Ascending aorta (tissue), 2 donors: ENCODE data around the gene LRRC3C. TPM values are rescaled to one million over a fixed set of nuclear protein-coding genes. Genes with fewer than 3 reads are reported as not detected.
"Not testable (repeated sequence)": the region's sequence is repeated elsewhere in the genome, so short reads cannot be mapped to it uniquely, and the experiment has no call there.

Experiments used
- DNase-seq, 2 donors: peaks; one replicate each; pipeline ENCODE4 v3.0.0-alpha.2; 2019; ENCODE audit warnings: low spot score in 2 of 2
- H3K27ac ChIP-seq, 2 donors: fragments of 200-600 bp; sonication (generic); one replicate each; pipeline ENCODE4 v1.5.1; 2016 to 2017; ENCODE audit warnings: mild to moderate bottlenecking in 1 of 2
- H3K27me3 ChIP-seq: fragments of 200-600 bp; sonication (generic); one replicate; pipeline ENCODE4 v1.5.1; 2017
- H3K36me3 ChIP-seq, 2 donors: fragments of 200-600 bp; sonication (generic); one replicate each; pipeline ENCODE4 v1.5.1; 2016
- H3K4me1 ChIP-seq, 2 donors: fragments of 200-600 bp; sonication (generic); one replicate each; pipeline ENCODE4 v1.5.1; 2016 to 2017; ENCODE audit warnings: mild to moderate bottlenecking in 1 of 2
- H3K4me3 ChIP-seq, 2 donors: fragments of 200-600 bp; sonication (generic); one replicate each; pipeline ENCODE4 v1.5.1; 2016 to 2017; ENCODE audit warnings: mild to moderate bottlenecking in 1 of 2
- H3K9me3 ChIP-seq, 2 donors: fragments of 200-600 bp; sonication (generic); one replicate each; pipeline ENCODE4 v1.5.1; 2016
- intact Hi-C: fragments of 100-400 bp; cut with DNase I; formaldehyde crosslinking; loops from one replicate; pipeline ENCODE4 v1.15.1; 2023
- total RNA-seq: library from RNA; depleted of rRNA; stranded (reverse); fragments of >200 nt; gene quantifications from one replicate; pipeline ENCODE4 v1.1.0, GENCODE V29; 2016
- TF ChIP-seq, protein P1 (sequence below), 3 experiments: fragments of 200-600 bp in 2 of 3; fragments of 450-650 bp in 1 of 3; sonication (generic) in 2 of 3; IDR thresholded peaks; one replicate each; pipeline ENCODE4 v1.5.1; 2016 to 2019; ENCODE audit warnings: antibody characterized with exemption in 3 of 3, mild to moderate bottlenecking in 1 of 3, moderate library complexity in 1 of 3

Gene LRRC3C
- total RNA-seq, 1 donor from 2014 or later = not detected

GRCh38 chr17:39899215-39899614 lies 28.3 kb upstream of the LRRC3C start:
- Histone ChIP-seq H3K27ac (no peak overlapping the region), H3K4me1 (no peaks in the 10 kb centered on the region), H3K4me3 (no peak overlapping the region), H3K9me3 (no peaks in the 10 kb centered on the region), H3K27me3 (no peaks in the 10 kb centered on the region), H3K36me3 (no peaks in the 10 kb centered on the region)
- TF ChIP-seq, protein P1, sequence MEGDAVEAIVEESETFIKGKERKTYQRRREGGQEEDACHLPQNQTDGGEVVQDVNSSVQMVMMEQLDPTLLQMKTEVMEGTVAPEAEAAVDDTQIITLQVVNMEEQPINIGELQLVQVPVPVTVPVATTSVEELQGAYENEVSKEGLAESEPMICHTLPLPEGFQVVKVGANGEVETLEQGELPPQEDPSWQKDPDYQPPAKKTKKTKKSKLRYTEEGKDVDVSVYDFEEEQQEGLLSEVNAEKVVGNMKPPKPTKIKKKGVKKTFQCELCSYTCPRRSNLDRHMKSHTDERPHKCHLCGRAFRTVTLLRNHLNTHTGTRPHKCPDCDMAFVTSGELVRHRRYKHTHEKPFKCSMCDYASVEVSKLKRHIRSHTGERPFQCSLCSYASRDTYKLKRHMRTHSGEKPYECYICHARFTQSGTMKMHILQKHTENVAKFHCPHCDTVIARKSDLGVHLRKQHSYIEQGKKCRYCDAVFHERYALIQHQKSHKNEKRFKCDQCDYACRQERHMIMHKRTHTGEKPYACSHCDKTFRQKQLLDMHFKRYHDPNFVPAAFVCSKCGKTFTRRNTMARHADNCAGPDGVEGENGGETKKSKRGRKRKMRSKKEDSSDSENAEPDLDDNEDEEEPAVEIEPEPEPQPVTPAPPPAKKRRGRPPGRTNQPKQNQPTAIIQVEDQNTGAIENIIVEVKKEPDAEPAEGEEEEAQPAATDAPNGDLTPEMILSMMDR (IDR thresholded peaks at IDR 0.05) = no peak
- intact Hi-C loops = no loop called here
- DNase-seq = no peak

- H3K9me3 ChIP-seq, H3K36me3 ChIP-seq, H3K4me1 ChIP-seq, H3K4me3 ChIP-seq, intact Hi-C loops, H3K27ac ChIP-seq, H3K27me3 ChIP-seq, DNase-seq: not testable (repeated sequence)
Observed at GRCh38 chr17:39902027-39902426, 25.5 kb upstream of the LRRC3C start.

DNA sequence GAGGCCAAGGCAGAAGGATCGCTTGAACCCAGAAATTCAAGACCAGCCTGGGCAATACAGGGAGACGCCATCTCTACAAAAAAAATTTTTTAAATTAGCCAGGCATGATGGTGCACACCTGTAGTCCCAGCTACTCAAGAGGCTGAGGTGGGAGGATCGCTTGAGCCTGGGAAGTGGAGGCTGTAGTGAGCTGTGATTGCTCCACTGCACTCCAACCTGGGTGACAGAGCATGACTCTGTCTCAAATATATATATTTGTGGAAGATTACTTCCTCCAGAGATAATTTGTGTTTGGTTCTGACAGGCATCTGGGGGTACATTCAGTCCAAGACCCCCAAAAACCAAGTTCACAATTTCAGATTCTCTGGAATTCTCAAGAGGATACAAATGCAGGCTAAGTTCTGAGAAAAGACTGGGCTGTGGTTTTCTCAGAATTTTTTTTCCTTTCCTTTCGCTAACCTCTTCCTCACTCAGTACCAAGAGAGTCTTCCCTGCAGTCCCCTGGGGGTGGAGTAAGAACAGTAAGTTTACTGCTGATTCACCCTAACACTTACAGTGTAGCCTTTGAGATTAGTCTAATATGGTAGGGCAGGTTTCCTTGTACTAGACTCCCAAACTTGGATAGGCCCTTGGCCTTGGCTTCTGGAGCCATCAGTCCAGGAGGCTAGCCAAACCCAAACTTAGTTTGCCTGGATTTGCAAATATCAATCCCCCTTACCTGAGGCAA lies 24.2 kb upstream of the LRRC3C start:
- no peaks in the 10 kb centered on the region for H3K4me1 ChIP-seq
- no peaks in the 10 kb centered on the region for H3K27me3 ChIP-seq
- intact Hi-C loops = no loop called here
- no peak overlapping the region for H3K4me3 ChIP-seq
- no peak overlapping the region for H3K27ac ChIP-seq
- TF ChIP-seq, protein P1 (IDR thresholded peaks at IDR 0.05) = no peak
- H3K9me3 ChIP-seq = no peaks in the 10 kb centered on the region
- H3K36me3 ChIP-seq = no peaks in the 10 kb centered on the region
- no peak for DNase-seq

- intact Hi-C loops = no loop called here
- no peak overlapping the region for H3K4me3 ChIP-seq
- no peaks in the 10 kb centered on the region for H3K36me3 ChIP-seq
- H3K27me3 ChIP-seq = no peaks in the 10 kb centered on the region
- H3K9me3 ChIP-seq = no peaks in the 10 kb centered on the region
- no peak overlapping the region for H3K27ac ChIP-seq
- no peak for DNase-seq
- TF ChIP-seq, protein P1 (IDR thresholded peaks at IDR 0.05) = no peak
- no peaks in the 10 kb centered on the region for H3K4me1 ChIP-seq
Observed at GRCh38 chr17:39904990-39905288, 22.6 kb upstream of the LRRC3C start.

DNA sequence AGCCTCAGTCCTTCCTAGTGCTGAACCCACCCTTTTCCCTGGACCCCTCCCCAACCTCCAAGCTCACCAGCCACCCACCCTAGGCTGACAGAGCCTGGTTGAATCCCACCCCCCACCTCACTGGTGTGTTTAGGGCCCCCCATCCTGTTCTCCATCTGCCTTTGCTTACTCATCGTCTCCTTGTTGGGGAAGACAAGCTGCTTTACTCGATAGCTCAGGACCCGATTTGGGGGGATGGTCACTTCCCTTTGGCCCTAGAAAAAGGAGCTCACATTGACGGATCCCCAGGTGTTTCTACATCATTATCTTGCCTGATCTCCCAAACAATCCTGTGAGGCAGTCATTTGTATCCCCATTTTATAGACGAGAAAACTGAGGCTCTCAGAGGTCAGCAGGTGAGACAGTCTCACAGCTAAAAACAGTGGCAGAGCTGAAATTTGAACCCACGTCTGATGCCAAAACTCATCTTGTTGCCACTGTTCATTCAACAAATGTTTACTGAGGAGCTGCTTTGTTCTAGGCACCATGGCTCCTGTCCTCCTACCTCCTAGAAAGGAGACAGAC lies 18.7 kb upstream of the LRRC3C start:
- Histone ChIP-seq H3K9me3 (no peaks in the 10 kb centered on the region), H3K4me1 (no peaks in the 10 kb centered on the region), H3K36me3 (peaks cover 0 to 13% of the 10 kb centered on the region in 2 donors), H3K27ac (no peak overlapping the region), H3K4me3 (no peak overlapping the region), H3K27me3 (no peaks in the 10 kb centered on the region)
- intact Hi-C loops = no loop called here
- DNase-seq = no peak
- TF ChIP-seq, protein P1 (IDR thresholded peaks at IDR 0.05) = no peak

DNA sequence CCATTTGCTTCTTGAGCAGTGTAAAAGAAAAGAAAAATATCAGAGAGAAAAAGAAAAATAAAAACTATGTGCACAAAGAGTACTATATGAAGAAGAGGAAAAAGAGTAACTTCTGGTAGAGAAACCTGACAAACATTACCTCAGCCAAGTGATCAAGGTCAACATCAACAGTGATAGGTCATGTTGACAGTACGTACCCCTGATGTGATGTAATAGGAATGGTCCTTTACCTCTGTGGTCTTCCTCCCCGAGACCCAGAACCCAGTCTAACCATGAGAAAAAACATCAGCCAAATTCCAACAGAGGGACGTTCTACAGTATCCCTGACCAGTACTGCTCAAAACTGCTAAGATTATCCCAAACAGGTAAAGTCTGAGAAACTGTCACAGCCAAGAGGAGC lies 13.5 kb upstream of the LRRC3C start:
- Histone ChIP-seq H3K36me3 (peaks cover under 1 to 14% of the 10 kb centered on the region in 2 donors), H3K4me3 (no peak overlapping the region), H3K9me3 (no peaks in the 10 kb centered on the region), H3K27me3 (no peaks in the 10 kb centered on the region), H3K27ac (no peak overlapping the region), H3K4me1 (no peaks in the 10 kb centered on the region)
- intact Hi-C loops = no loop called here
- DNase-seq = no peak
- TF ChIP-seq, protein P1 (IDR thresholded peaks at IDR 0.05) = no peak
